Ovary (tissue), 3 donors: ENCODE results near the gene EVL.

Experiments used
- EP300 ChIP-seq: sonication (generic); formaldehyde crosslinking; IDR thresholded peaks from one replicate; pipeline ENCODE4 v1.6.1; 2017; ENCODE audit warnings: antibody characterized with exemption
- POLR2A ChIP-seq: fragments of 450-650 bp; IDR thresholded peaks from one replicate; pipeline ENCODE4 v1.6.1; 2017; ENCODE audit warnings: antibody characterized with exemption, mild to moderate bottlenecking, moderate library complexity
- TF ChIP-seq, protein P1 (sequence below), 3 donors: fragments of 450-650 bp in 2 of 3; fragments of 200-600 bp in 1 of 3; IDR thresholded peaks; one replicate each; pipeline versions ENCODE4 v1.5.1 to v1.8.0; 2016 to 2022; ENCODE audit warnings: antibody characterized with exemption in 3 of 3, mild to moderate bottlenecking in 1 of 3
- donor health status: DM: no; HTN: no; CAD: no.

DNA sequence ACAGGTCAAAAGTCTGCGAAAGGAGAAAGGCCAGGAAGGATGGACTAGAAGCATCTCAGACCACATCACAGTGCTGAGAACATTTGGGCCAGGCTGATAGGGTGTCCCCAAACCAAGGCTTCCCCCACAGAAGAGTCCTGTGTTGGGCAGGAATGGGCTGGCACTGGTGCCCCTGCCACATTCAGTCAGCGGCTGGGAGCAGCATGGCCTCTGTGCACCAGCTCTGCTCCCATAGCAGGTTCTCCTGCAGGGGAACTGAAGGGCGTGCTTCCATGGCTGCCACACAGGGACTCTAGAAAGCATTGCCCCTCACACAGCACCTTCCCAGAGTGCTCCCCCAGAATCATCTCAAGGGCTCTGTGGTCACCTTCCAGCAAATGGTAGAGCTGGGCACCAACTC is 17.5 kb downstream of the EVL start:
- TF ChIP-seq POLR2A (no peak), EP300 (no peak)
- TF ChIP-seq, protein P1, sequence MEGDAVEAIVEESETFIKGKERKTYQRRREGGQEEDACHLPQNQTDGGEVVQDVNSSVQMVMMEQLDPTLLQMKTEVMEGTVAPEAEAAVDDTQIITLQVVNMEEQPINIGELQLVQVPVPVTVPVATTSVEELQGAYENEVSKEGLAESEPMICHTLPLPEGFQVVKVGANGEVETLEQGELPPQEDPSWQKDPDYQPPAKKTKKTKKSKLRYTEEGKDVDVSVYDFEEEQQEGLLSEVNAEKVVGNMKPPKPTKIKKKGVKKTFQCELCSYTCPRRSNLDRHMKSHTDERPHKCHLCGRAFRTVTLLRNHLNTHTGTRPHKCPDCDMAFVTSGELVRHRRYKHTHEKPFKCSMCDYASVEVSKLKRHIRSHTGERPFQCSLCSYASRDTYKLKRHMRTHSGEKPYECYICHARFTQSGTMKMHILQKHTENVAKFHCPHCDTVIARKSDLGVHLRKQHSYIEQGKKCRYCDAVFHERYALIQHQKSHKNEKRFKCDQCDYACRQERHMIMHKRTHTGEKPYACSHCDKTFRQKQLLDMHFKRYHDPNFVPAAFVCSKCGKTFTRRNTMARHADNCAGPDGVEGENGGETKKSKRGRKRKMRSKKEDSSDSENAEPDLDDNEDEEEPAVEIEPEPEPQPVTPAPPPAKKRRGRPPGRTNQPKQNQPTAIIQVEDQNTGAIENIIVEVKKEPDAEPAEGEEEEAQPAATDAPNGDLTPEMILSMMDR (IDR thresholded peaks at IDR 0.05), result no peak
